ENCODE results near the gene MMGT1. TPM values are rescaled to one million over a fixed set of nuclear protein-coding genes. Genes with fewer than 3 reads are reported as not detected.
"Not testable (repeated sequence)": the region's sequence is repeated elsewhere in the genome, so short reads cannot be mapped to it uniquely, and the experiment has no call there.

MMGT1 gene
- total RNA-seq, 1 donor = 40.2 TPM

DNA sequence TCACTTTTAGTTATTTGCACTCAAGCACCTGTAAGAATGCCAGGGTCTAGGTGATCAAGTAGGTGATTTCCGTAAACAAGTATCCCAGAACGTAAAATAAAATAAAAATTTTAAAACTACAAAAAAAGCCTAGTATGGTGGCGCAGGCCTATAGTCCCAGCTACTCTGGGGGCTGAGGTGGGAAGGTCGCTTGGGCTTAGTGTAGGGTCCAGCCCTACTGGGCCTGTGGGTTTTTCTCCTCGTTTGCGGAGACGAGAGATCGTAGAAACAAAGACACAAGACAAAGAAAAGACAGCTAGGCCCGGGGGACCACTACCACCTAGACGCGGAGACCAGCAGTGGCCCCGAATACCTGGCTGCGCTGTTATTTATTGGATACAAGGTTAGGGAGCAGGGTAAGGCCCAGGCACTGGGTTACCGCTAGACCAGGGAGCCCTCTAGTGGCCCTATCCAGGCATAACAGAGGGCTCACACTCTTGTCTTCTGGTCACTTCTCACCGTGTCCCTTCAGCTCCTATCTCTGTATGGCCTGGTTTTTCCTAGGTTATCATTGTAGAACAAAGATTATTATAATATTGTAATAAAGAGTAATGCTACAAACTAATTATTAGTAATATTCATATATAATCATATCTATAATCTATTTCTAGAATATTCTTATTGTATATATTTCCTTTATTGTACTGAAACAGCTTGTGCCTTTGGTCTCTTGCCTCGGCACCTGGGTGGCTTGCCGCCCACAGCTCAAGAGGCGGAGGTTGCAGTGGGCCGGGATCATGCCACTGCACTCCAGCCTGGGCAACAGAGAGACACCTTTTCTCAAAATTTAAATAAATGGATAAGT lies 41.9 kb downstream of the MMGT1 start:
- TF ChIP-seq CTCF (IDR thresholded peaks at IDR 0.05; ENCODE audit: insufficient read depth, low read length) = peak; percentile 83
- peak; percentile 39 for DNase-seq (ENCODE audit: low read depth)
- H3K4me3 ChIP-seq (ENCODE audit: low read depth, low read length) = no peak overlapping the region

GRCh38 chrX:135927897-135928296 lies 45.9 kb downstream of the MMGT1 start:
- DNase-seq (ENCODE audit: low read depth) = no peak
- no peak for TF ChIP-seq CTCF (IDR thresholded peaks at IDR 0.05; ENCODE audit: insufficient read depth, low read length)
- H3K4me3 ChIP-seq (ENCODE audit: low read depth, low read length) = no peak overlapping the region

DNA sequence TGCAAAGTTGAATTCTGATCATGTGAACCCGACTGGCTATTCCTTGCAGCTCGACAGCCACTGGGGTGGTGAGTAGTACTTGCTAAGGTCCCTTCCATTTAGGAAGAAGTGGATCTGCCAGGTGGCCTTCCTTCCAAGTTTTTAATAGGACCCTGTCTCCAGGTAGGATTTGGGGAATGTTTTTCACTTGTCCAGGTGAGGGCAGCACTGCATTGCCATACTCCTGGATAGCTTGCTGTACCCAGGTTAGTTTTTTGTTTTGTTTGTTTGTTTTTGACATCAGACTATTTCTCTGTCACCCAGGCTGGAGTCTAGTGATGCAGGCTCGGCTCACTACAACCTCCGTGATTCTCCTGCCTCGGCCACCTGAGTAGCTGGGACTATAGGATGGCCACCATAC lies 50.4 kb downstream of the MMGT1 start:
- no peak for DNase-seq (ENCODE audit: low read depth)
- H3K4me3 ChIP-seq (ENCODE audit: low read depth, low read length) = no peak overlapping the region
- no peak for TF ChIP-seq CTCF (IDR thresholded peaks at IDR 0.05; ENCODE audit: insufficient read depth, low read length)

DNA sequence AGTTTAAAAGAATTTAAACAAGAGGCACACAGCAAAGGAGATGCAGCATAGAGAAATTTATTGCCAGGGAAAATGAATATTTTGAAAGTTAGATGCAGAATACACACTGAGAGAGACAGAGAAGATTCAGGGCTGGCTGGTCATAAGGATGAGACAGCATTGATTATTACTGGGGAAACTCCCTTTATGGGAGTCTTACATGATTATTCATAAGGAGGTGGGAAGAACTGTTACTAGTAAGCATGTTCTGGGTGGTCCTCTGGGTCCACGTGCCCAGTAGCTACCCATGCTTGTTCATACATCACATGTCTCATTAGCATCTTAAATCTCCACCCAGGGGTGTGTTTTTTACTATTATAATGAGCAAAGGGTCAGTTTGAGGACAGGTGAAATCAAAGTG lies 53.3 kb downstream of the MMGT1 start:
- DNase-seq (ENCODE audit: low read depth); H3K4me3 ChIP-seq (ENCODE audit: low read depth, low read length): not testable (repeated sequence)

DNA sequence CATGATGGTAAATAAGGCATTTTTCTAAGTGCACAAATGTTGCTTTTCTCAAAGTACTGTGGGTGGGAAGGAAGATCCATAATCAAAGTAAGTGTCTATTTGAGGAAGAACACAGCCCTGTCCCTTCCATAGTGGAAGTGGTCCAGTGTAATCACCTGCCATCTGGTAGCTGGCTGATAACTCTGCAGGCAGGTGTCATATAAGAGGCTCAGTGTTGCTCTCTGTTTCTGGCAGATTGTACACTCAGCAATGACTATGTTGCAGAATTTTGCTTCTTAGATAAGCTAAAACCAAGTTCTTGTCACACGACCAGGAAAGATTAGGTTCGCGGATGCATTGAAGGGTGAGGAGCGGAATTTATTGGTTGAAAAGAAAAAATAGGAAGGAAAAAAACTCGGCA lies 59.4 kb downstream of the MMGT1 start:
- H3K4me3 ChIP-seq (ENCODE audit: low read depth, low read length) = no peak overlapping the region
- DNase-seq (ENCODE audit: low read depth) = no peak
- no peak for TF ChIP-seq CTCF (IDR thresholded peaks at IDR 0.05; ENCODE audit: insufficient read depth, low read length)

Other genes starting within 250 kb of the MMGT1 start
- not detected in 2 replicates for gene CT45A3, start 205.8 kb downstream of the MMGT1 start, total RNA-seq (ENCODE audit: low replicate concordance)
- gene CT45A5, start 188.5 kb downstream of the MMGT1 start, total RNA-seq (ENCODE audit: low replicate concordance) = not detected in 2 replicates
- not detected in 2 replicates for gene CT45A6, start 171.2 kb downstream of the MMGT1 start, total RNA-seq (ENCODE audit: low replicate concordance)
- gene CT45A2, start 154.0 kb downstream of the MMGT1 start, total RNA-seq (ENCODE audit: low replicate concordance) = not detected in 2 replicates
- not detected in 2 replicates for gene CT45A7, start 136.7 kb downstream of the MMGT1 start, total RNA-seq (ENCODE audit: low replicate concordance)
- gene CT45A8, start 119.5 kb downstream of the MMGT1 start, total RNA-seq (ENCODE audit: low replicate concordance) = not detected in 2 replicates
- not detected in 2 replicates for gene CT45A9, start 102.2 kb downstream of the MMGT1 start, total RNA-seq (ENCODE audit: low replicate concordance)
- gene CT45A10, start 80.5 kb downstream of the MMGT1 start, total RNA-seq (ENCODE audit: low replicate concordance) = not detected in 2 replicates
- not detected in 2 replicates for gene SAGE1, start 80.3 kb downstream of the MMGT1 start, total RNA-seq (ENCODE audit: low replicate concordance)
- 18.6 and 26.3 TPM in 2 replicates for gene SLC9A6, start 11.4 kb upstream of the MMGT1 start, total RNA-seq (ENCODE audit: low replicate concordance)
- 41.9 and 98.1 TPM in 2 replicates for gene FHL1, start 173.5 kb upstream of the MMGT1 start, total RNA-seq (ENCODE audit: low replicate concordance)

All from fibroblast of the aortic adventitia (primary cell).